NCI-H2227 (cell line): ENCODE data around the gene LTBP3.

Experiments used
- DNase-seq: peaks from one replicate; lab custom pipeline; 2025; ENCODE audit not compliant: unreplicated experiment; lab: John Stamatoyannopoulos, UW

The LTBP3 gene

GRCh38 chr11:65558002-65558929 lies at the start of gene LTBP3:
Gene LTBP3, minus strand, starts transcription at chr11:65558359. Its CDS starts 400 bp downstream, at chr11:65557959.
- peak; percentile 80 for DNase-seq

DNA sequence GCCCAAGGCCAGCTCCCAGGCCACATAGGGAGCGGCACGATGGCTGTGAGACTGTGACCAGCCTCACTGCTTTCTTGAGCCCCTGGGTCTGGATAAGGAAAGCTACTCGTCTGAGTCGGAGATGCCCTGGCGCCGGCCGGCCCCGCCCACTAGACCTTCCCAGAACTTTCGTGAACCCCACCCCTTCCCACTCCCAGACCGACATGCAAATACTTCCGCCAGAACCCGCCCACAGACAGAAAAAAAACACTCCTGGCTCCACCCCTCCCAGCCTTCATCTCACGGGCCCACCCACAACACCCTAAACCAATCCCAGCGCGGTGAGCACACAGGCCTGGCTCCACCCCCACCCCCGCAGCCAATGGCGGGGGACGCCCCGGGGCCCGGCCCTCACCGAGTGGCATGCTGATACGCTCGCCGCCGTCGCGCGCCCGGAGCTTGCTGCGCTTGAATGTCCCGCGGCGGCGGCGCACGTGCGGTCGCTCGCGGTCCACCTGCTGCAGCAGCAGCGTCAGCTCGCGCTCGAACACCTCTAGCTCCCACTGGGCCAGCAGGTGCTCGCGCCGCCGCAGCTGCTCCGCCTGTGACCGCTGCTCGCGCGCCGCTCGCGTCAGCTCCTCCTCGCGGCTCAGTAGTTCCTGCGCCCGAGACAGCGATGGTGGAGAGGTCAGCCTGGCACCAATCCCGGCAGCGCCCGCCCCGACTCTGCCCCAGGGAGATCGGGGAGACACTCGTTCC lies 48.9 kb upstream of the LTBP3 start:
- DNase-seq, result no peak

DNA sequence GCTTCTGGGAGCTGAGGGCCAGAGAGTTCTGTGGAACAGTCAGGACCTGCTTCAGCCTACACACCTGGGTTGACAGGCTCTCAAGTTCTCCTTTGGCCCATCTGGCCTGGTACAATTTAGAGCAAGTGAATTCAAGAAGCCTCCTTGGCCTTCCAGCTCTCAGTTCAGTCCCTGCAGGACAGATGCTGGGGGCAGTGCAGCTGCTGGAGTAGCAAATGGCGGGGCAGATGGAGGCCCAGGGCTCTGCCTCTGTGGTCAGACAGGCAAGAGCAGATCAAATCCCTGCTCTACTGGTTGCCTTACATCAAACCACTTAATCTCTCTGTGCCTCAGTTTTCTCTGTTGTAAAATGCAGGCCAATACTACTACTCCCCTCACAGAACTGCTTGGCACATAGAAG lies 46.1 kb upstream of the LTBP3 start:
- DNase-seq, result no peak

DNA sequence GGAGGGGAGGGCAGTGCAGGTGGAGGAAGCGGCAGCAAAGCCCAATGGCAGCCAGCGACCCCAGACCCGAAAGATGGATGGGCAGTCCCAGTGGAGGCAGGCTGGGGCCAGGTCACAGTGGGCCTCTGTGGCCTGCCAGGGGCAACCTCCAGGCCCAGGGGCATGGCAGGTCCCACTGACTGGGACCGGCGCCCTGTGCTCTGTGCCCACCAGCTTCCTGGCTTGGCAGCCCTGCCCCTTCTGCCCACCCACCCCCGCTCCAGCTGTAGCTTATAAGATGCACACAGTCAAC lies 41.7 kb upstream of the LTBP3 start:
- no peak for DNase-seq

DNA sequence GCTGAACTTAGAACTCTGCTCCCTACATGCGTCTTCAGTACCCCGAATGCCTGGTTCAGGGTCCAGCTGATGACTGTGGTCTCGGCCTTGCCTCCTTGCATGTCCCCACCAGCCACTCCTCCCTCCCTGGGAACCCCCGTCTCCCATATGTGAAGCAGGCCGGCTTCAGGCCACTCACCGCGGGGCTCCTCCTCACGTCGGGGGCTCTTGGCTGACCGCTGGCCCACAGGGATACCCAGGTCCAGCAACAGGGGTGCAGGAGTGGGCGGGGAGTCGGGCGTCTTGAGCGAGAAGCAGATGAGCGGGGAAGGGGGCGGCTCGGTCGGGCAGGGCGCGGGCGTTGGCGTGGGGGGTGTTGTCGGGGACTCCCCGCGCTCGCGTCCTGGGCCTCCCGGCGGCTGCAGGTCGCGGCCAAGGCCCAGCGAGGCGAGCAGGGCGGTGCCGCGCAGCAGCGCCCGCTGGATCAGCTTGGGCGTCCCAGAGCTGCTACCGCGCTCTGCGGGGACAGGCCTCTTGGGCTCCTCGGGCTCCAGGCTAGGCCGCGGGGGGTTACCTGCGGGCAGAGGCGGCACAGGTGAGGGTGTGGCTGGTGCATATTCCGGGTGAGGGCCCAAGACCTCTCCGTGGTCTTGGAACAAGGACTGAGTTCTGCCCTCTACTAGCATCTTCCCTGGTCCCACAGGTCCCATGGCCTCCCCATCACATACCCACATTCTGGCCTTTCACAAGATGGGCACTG lies 41.2 kb upstream of the LTBP3 start:
- DNase-seq, result no peak

DNA sequence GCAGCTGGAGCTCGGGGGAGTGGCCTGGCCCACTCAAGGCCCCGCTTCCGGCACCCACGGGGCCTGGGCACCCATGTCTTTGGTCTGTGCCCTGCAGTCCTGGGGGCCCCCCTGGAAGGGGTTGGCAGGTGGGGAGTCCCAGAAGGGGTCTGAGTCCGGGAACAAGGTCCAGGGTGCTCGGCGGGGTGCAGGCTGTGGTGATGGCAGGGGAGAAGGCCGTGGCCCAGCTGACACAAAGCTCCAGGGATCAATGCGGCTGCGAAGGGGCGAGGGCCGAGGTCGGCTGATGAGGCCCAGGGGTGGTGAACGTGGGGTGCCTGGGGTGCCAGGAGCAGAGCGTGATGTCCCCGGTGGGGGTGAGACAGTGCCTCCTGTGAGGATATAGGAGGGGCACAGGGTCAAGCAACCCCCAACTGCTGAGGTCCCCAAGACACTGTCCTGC lies 40.1 kb upstream of the LTBP3 start:
- no peak for DNase-seq

DNA sequence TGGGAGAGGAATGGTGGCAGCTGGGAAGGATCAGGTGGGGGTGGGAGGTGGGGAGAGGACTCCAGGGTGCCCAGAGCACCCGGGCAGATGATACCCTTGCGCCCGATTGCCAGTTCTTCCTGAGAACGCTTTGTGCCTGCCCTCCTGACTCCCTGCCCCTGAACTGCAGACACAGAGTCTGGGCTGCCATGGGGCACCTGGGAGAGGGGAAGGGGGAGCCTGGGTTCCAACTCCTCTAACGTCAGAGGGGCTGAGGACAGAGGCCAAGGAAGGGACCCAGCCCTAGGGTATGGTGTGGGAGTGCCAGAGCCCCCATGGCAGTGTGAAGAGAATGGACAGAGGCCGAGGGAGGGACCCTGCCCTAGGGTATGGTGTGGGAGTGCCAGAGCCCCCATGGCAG lies 38.4 kb upstream of the LTBP3 start:
- DNase-seq, result no peak

GRCh38 chr11:65595543-65596281 lies 37.6 kb upstream of the LTBP3 start, which contains the start of gene KCNK7:
Gene KCNK7, minus strand, starts transcription at chr11:65595800. Its CDS starts 28 bp downstream, at chr11:65595772.
- no peak for DNase-seq

- DNase-seq, result no peak
These were observed 37.0 kb upstream of the LTBP3 start for GRCh38 chr11:65595131-65595530.

DNA sequence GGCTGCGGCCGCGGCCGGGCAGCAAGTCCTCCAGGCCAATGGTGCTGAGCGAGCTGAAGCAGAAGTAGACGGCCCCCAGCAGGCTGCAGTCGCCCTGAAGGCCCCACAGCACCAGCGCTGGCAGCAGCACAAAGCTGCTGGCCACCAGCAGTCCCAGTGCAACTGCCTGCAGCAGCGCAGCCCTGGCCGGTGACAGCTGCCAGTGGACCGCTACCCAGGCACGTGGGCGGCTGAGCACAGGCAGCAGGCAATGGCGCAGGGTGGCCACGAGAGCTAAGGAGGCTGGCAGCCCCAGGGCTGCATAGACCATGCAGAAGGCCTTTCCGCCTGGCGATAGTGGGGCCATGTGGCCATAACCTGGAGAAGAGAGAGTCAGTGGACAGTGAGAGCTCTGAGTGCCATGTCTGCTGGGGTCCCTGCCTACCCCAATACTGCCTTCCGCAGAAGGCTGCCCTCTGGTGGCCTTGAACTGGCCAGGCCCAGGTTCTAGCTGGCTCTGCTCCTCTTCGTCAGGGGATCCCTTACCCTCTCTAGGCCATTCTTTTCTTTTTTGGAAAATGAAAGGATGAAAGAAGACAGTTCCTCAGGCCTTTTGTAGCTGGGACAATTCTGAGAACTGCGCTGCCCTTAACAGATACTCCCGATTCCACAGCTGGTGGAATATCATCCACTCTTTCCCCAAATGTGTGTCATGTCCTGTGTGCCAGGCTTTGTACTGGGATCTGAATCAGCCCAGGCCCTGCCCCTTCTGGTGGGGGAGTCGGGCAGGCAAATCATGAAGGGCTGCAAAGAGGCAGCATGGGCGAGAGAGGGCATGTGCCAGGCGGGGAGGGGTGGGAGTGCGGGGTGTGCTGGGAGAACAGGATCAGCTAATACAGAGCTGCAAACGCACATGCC lies 35.6 kb upstream of the LTBP3 start:
- no peak for DNase-seq

DNA sequence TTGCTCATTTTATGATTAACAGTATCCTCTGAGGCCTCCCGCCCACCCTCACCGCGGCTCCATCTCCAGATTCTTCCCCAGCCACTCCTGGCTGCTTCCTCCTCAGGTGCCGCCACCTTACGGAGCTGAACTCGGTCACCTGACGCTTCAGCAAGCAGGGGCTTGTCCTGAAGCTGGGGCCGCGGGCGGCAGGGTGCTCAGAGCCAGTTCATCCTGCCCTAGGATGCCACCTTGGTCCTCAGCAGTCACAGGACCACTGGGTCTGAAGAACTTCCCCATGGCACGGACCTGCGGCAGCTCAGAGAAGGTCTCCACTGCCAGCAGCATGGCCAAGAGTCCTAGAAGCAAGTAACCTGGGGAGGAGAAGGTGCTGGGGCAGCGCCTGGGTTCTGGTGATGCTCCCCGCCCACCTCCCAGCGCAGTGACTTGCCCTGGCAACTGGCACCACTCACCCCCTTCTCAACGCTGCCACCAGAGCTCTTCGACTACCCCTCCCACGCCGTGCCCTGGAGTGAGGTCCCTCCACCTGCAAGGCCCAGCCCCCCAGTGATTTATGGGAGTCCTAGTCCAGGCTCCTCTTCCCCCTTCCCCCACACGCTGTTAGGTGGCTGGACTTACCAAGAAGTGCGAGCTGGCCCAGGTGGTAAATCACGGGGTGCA lies 34.8 kb upstream of the LTBP3 start:
- no peak for DNase-seq

DNA sequence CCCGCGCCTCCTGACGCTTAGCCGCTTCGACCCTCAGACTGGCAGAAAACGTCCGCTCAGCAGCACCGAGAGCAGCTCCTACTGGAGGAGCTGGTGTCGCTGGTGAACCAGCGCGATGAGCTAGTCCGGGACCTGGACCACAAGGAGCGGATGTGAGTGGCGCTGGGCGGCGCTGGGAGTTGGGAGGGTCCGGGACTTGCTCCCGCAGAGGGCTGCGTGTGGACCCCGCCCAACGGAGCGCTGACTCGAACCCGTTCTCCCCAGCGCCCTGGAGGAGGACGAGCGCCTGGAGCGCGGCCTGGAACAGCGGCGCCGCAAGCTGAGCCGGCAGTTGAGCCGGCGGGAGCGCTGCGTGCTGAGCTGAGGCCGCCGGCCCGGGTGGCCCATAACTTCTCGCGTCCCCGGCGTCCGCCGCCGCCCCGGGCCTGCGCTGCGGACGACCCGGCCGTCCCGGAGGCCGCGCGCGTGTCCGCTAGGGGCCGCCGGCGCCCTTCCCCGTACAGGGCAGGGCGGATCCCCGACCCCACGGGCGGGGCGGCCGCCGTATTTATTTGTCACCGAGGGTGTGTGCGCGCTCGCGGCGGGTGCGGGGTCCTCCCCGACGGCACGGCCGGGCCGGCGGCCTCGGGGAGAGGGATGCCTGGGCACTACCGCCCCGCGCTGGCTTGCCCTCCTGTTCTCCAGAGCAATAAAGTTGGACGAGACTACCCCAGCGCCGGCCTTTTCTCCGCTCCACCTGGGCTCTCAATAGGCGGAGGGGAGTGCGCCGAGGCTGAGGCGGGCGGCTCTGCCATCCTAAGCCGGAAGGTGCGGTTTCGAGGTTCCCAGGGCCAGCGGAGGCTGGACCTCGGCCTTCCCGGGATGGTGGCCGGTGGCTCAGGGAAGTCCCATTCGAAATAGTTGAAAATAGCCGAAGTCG lies 34.0 kb upstream of the LTBP3 start:
- DNase-seq, result no peak

GRCh38 chr11:65590240-65590738 lies 32.1 kb upstream of the LTBP3 start:
- DNase-seq, result no peak

- DNase-seq, result no peak
These were observed 31.5 kb upstream of the LTBP3 start for GRCh38 chr11:65589444-65590239.

DNA sequence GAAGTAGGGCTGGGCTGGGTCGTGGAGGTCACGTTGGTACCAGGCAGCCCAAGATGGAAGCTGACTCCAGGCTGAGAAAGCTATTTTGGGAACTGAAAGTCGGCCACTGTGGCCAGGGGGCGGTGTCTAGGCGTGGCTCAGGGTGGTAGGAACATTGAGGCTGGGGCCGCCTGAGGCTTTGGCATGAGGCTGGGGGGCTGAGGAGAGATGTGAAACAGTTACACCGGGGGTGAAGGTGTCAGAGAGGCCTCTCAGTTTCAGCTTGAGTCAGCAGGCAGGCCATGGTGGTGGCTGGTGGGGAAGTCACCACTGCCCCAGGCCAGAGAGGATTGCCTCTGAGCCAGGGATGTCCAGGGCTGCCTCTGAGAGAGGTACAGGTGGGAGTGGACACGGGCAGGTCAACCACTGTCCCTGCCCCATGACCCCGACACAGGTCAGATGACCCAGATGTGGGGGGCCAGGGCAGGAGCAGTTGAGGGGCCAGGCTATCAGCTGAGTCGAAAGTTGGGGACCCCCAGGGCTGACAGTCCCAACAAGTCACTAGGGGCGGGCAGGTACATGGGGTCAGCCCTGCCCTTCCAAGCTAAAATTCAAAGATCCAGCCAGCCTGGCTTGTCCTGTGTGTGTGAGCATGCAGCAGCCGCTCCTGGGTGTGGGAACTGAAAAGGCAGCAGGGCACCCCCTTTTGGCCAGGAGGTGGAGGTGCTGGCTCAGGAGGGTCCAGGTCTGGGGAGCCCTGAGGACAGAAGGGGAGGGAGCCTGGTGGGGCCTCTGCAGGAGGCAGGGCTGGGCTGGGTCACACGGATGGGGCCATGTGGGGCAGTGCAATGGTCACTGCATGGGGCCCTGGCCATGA lies 30.3 kb upstream of the LTBP3 start:
- DNase-seq, result peak; percentile 33

GRCh38 chr11:65586676-65587075 lies 28.5 kb upstream of the LTBP3 start:
- DNase-seq, result no peak
